Right atrium auricular region (tissue), 2 donors: ENCODE results near the gene NR2F6. TPM values are rescaled to one million over a fixed set of nuclear protein-coding genes. Genes with fewer than 3 reads are reported as not detected.

ENCODE experiments used
- DNase-seq: peaks from one replicate; pipeline ENCODE4 v3.0.0-alpha.2; 2019; ENCODE audit warnings: low spot score
- H3K27ac ChIP-seq, 2 donors: fragments of 200-600 bp; sonication (generic); 1 replicate in 1 of 2; 2 replicates in 1 of 2; pipeline ENCODE4 v1.5.1; 2016 to 2019
- H3K27me3 ChIP-seq, 2 donors: fragments of 200-600 bp; sonication (generic); one replicate each; pipeline versions ENCODE4 v1.5.1 to v1.6.0; 2017 to 2019
- H3K36me3 ChIP-seq: fragments of 200-600 bp; sonication (generic); one replicate; pipeline ENCODE4 v1.5.1; 2016
- H3K4me1 ChIP-seq, 2 donors: fragments of 200-600 bp; sonication (generic); one replicate each; pipeline versions ENCODE4 v1.5.1 to v1.6.0; 2017 to 2019
- H3K4me3 ChIP-seq, 2 donors: fragments of 200-600 bp; sonication (generic); 1 replicate in 1 of 2; 2 replicates in 1 of 2; pipeline ENCODE4 v1.5.1; 2017 to 2019; ENCODE audit warnings: mild to moderate bottlenecking in 1 of 2, moderate library complexity in 1 of 2
- H3K9me3 ChIP-seq, 2 donors: fragments of 200-600 bp; sonication (generic); one replicate each; pipeline ENCODE4 v1.5.1; 2019
- total RNA-seq, 2 donors: library from RNA; depleted of rRNA; stranded (reverse); fragments of >200 nt; gene quantifications; one replicate each; pipeline ENCODE4 v1.1.0, GENCODE V29; 2016
- TF ChIP-seq, protein P1 (sequence below), 2 donors: fragments of 200-600 bp; sonication (generic); IDR thresholded peaks; one replicate each; pipeline ENCODE4 v1.5.1; 2019; ENCODE audit warnings: antibody characterized with exemption in 2 of 2

Gene NR2F6
- total RNA-seq, 2 donors from 2014 or later: 63.6 to 69.7 TPM

DNA sequence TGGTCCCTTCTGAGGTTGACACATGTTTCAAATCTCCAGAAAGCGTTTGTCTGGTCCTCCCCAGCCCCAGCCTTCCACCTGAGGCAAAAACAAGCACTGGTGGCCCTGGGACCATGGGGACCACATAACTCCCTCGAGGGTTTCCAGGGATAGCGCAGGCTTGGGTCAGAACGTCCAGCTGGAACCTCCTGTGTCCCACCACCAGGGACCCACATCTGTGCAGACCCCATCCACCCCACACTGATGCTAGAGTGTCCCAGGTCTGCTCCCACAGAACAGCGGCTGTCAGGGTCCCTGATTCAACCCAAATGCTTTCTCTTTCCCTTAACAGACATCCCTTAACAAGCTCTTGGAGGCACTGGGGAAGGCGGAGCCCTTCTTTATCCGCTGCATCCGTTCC lies 60.1 kb downstream of the NR2F6 start:
- TF ChIP-seq, protein P1, sequence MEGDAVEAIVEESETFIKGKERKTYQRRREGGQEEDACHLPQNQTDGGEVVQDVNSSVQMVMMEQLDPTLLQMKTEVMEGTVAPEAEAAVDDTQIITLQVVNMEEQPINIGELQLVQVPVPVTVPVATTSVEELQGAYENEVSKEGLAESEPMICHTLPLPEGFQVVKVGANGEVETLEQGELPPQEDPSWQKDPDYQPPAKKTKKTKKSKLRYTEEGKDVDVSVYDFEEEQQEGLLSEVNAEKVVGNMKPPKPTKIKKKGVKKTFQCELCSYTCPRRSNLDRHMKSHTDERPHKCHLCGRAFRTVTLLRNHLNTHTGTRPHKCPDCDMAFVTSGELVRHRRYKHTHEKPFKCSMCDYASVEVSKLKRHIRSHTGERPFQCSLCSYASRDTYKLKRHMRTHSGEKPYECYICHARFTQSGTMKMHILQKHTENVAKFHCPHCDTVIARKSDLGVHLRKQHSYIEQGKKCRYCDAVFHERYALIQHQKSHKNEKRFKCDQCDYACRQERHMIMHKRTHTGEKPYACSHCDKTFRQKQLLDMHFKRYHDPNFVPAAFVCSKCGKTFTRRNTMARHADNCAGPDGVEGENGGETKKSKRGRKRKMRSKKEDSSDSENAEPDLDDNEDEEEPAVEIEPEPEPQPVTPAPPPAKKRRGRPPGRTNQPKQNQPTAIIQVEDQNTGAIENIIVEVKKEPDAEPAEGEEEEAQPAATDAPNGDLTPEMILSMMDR (IDR thresholded peaks at IDR 0.05): no peak
- no peak for DNase-seq
- Histone ChIP-seq H3K9me3 (no peaks in the 10 kb centered on the region), H3K36me3 (peaks cover 74% of the 10 kb centered on the region), H3K4me1 (no peaks in the 10 kb centered on the region), H3K27me3 (no peaks in the 10 kb centered on the region), H3K27ac (no peak overlapping the region), H3K4me3 (no peak overlapping the region)

DNA sequence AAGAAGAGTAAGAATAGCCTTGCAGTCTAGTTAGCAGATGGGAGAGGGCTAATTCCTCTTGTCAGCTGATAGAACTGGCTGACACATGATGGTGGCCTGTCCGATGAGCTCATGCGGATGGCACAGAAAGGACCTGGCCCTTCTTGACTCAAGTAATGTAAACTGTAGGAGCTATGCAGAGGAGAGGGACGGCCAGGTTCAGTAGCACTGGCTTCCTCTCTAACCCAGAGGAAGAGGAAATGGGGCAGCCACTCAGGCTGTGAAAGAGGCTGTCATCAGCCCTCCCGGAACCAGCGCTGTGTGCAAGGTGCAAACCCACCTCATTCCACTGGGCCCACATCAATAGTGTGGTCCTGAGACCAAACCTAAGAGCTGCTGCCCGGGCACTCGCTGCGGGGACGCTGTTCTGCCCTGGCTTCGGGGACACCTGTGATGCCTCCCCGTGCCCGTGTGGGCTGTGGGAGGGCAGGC lies 61.3 kb downstream of the NR2F6 start:
- TF ChIP-seq, protein P1 (IDR thresholded peaks at IDR 0.05): no peak
- no peaks in the 10 kb centered on the region for H3K4me1 ChIP-seq
- H3K27me3 ChIP-seq: no peaks in the 10 kb centered on the region
- no peak overlapping the region for H3K4me3 ChIP-seq
- H3K9me3 ChIP-seq: no peaks in the 10 kb centered on the region
- peaks cover 64% of the 10 kb centered on the region for H3K36me3 ChIP-seq
- H3K27ac ChIP-seq: no peak overlapping the region
- no peak for DNase-seq

DNA sequence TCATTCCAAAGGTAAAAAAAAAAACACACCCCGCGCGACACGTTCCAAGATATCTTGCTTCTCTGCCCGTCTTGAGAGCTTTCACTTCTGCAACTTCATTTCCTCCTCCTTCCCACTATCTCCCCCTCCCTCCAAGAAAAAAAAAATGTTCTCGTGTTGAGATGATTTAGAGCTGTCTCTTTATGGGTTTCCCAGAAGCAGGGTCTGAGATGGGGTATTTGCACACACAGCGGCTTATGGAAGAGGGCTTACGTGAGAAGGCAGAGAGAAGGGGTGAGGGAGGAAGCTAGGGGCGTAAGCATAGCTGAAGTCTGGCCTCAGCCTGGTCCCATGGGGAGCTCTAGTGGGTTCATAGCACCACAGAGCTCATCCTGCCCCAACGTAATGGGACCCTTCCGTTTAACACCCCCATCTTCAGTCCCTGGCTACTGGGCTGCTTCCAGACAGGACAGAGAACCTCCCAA lies 61.8 kb downstream of the NR2F6 start:
- TF ChIP-seq, protein P1 (IDR thresholded peaks at IDR 0.05): no peak
- H3K27ac ChIP-seq: no peak overlapping the region
- no peak for DNase-seq
- H3K27me3 ChIP-seq: no peaks in the 10 kb centered on the region
- H3K4me3 ChIP-seq: no peak overlapping the region
- H3K36me3 ChIP-seq: peaks cover 59% of the 10 kb centered on the region
- no peaks in the 10 kb centered on the region for H3K4me1 ChIP-seq
- H3K9me3 ChIP-seq: no peaks in the 10 kb centered on the region

DNA sequence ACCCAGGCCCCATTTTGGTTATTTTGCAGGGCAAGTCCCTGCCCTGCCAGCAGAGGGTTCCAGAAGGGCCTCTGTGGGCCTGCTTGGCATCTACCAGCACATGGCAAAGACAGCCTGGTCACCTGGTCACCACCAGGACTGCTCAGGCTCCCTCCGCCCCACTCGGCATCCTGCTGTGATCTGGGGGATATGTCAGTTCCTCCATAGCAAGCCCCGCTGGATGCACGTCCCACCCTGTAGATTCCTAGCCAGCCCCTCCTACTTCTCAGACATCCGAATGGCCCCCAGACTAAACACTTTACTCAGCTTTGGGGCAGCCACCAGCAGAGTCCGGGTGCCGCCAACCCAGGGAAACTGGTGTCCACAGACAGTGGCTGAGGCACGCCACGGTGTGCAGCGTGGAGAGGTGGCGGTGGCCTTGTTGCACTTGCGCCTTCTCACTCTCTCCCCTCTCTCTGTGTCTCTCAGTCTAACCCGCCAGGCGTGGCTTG lies 62.4 kb downstream of the NR2F6 start:
- H3K4me1 ChIP-seq: no peaks in the 10 kb centered on the region
- H3K9me3 ChIP-seq: no peaks in the 10 kb centered on the region
- no peak for DNase-seq
- H3K27ac ChIP-seq: no peak overlapping the region
- no peak overlapping the region for H3K4me3 ChIP-seq
- TF ChIP-seq, protein P1 (IDR thresholded peaks at IDR 0.05): no peak
- H3K27me3 ChIP-seq: no peaks in the 10 kb centered on the region
- H3K36me3 ChIP-seq: peaks cover 54% of the 10 kb centered on the region

Other genes starting within 250 kb of the NR2F6 start
- gene CPAMD8, start 219.1 kb downstream of the NR2F6 start, total RNA-seq: 10 to 100 TPM in 1 of 2 donors, 1 to 10 TPM in 1; 5.5 to 21.4 TPM
- gene HAUS8, start 170.5 kb downstream of the NR2F6 start, total RNA-seq: 1 to 10 TPM; 2.5 to 5.0 TPM
- 10 to 100 TPM; 25.4 to 40.8 TPM for gene MYO9B, start 170.1 kb downstream of the NR2F6 start, total RNA-seq
- 10 to 100 TPM; 17.5 to 18.4 TPM for gene USE1, start 30.6 kb downstream of the NR2F6 start, total RNA-seq
- gene OCEL1, start 19.7 kb downstream of the NR2F6 start, total RNA-seq: 1 to 10 TPM; 5.9 to 8.2 TPM
- gene USHBP1, start 18.8 kb upstream of the NR2F6 start, total RNA-seq: 1 to 10 TPM; 4.3 to 6.6 TPM
- gene BABAM1, start 21.5 kb upstream of the NR2F6 start, total RNA-seq: 10 to 100 TPM; 67.9 to 71.7 TPM
- gene ANKLE1, start 36.0 kb upstream of the NR2F6 start, total RNA-seq: under 1 TPM in 1 of 2 donors, not detected in 1; 0.51 TPM
- 10 to 100 TPM; 11.8 to 15.8 TPM for gene ABHD8, start 57.5 kb upstream of the NR2F6 start, total RNA-seq
- 100 to 1,000 TPM; 203 to 254 TPM for gene MRPL34, start 60.0 kb upstream of the NR2F6 start, total RNA-seq
- 10 to 100 TPM; 22.2 to 40.1 TPM for gene DDA1, start 63.6 kb upstream of the NR2F6 start, total RNA-seq
- gene ANO8, start 88.9 kb upstream of the NR2F6 start, total RNA-seq: 1 to 10 TPM; 4.2 to 5.2 TPM
- gene GTPBP3, start 91.6 kb upstream of the NR2F6 start, total RNA-seq: 10 to 100 TPM in 1 of 2 donors, 1 to 10 TPM in 1; 6.0 to 16.8 TPM
- gene PLVAP, start 131.4 kb upstream of the NR2F6 start, total RNA-seq: 10 to 100 TPM; 48.3 to 83.7 TPM
- not detected for gene CCDC194, start 148.3 kb upstream of the NR2F6 start, total RNA-seq
- 10 to 100 TPM; 32.1 to 35.3 TPM for gene BST2, start 159.7 kb upstream of the NR2F6 start, total RNA-seq
- 10 to 100 TPM; 24.8 to 39.0 TPM for gene MVB12A, start 174.1 kb upstream of the NR2F6 start, total RNA-seq
- gene TMEM221, start 202.7 kb upstream of the NR2F6 start, total RNA-seq: under 1 TPM; 0.30 to 0.51 TPM
- gene NXNL1, start 215.0 kb upstream of the NR2F6 start, total RNA-seq: not detected
- gene SLC27A1, start 224.6 kb upstream of the NR2F6 start, total RNA-seq: 10 to 100 TPM; 31.2 to 65.6 TPM